HEK293T (cell line): ENCODE measurements around the gene VWA3B.

Experiments
- CTCF ChIA-PET: fragments of 350-600 bp; formaldehyde crosslinking; extraction: SDS; loops from one replicate; lab custom pipeline; 2021; ENCODE audit warnings: antibody characterized with exemption, inconsistent platforms; lab: Yijun Ruan, JAX
- POLR2A ChIA-PET: fragments of 350-600 bp; formaldehyde crosslinking; extraction: SDS; loops from one replicate; lab custom pipeline; 2020; ENCODE audit warnings: antibody characterized with exemption, inconsistent platforms; lab: Yijun Ruan, JAX
- DNase-seq: peaks from one replicate; pipeline ENCODE4 v3.0.0; 2012; ENCODE audit warnings: mixed read lengths; ENCODE audit errors: extremely low spot score
- ARNT ChIP-seq: fragments of 450-650 bp; IDR thresholded peaks from 2 replicates; pipeline ENCODE4 v1.6.1; 2017; ENCODE audit warnings: mild to moderate bottlenecking
- BHLHE40 ChIP-seq: fragments of 450-650 bp; IDR thresholded peaks from 2 replicates; pipeline ENCODE4 v1.6.1; 2016; ENCODE audit warnings: mild to moderate bottlenecking, moderate library complexity, borderline replicate concordance
- CTBP1 ChIP-seq: fragments of 450-650 bp; IDR thresholded peaks from 2 replicates; pipeline ENCODE4 v1.6.1; 2016; ENCODE audit warnings: borderline replicate concordance
- ELF4 ChIP-seq: fragments of 450-650 bp; IDR thresholded peaks from 2 replicates; pipeline ENCODE4 v1.6.1; 2017; ENCODE audit warnings: antibody characterized with exemption
- FOXA1 ChIP-seq: fragments of 450-650 bp; IDR thresholded peaks from 2 replicates; pipeline ENCODE4 v1.6.1; 2016; ENCODE audit warnings: mild to moderate bottlenecking
- FOXK2 ChIP-seq: fragments of 450-650 bp; IDR thresholded peaks from 2 replicates; pipeline ENCODE4 v1.6.1; 2016; ENCODE audit warnings: mild to moderate bottlenecking
- FOXM1 ChIP-seq: fragments of 450-650 bp; IDR thresholded peaks from 2 replicates; pipeline ENCODE4 v1.6.1; 2017; ENCODE audit warnings: mild to moderate bottlenecking, borderline replicate concordance
- HDGF ChIP-seq: fragments of 450-650 bp; IDR thresholded peaks from 2 replicates; pipeline ENCODE4 v1.6.1; 2017; ENCODE audit warnings: antibody characterized with exemption, borderline replicate concordance
- L3MBTL2 ChIP-seq: fragments of 450-650 bp; conservative IDR thresholded peaks from 2 replicates; pipeline ENCODE4 v1.6.1; 2016; ENCODE audit warnings: mild to moderate bottlenecking
- LEF1 ChIP-seq: fragments of 450-650 bp; IDR thresholded peaks from 2 replicates; pipeline ENCODE4 v1.6.1; 2017; ENCODE audit warnings: mild to moderate bottlenecking, borderline replicate concordance
- NFRKB ChIP-seq: fragments of 450-650 bp; IDR thresholded peaks from 2 replicates; pipeline ENCODE4 v1.6.1; 2016; ENCODE audit warnings: mild to moderate bottlenecking, moderate library complexity
- PKNOX1 ChIP-seq: fragments of 450-650 bp; IDR thresholded peaks from 2 replicates; pipeline ENCODE4 v1.6.1; 2016
- SP1 ChIP-seq: fragments of 450-650 bp; IDR thresholded peaks from 2 replicates; pipeline ENCODE4 v1.6.1; 2017
- SUZ12 ChIP-seq: fragments of 450-650 bp; IDR thresholded peaks from 2 replicates; pipeline ENCODE4 v1.6.1; 2016; ENCODE audit warnings: mild to moderate bottlenecking
- TARDBP ChIP-seq: fragments of 450-650 bp; IDR thresholded peaks from 2 replicates; pipeline ENCODE4 v1.6.1; 2016
- ZNF384 ChIP-seq: fragments of 450-650 bp; IDR thresholded peaks from 2 replicates; pipeline ENCODE4 v1.6.1; 2016

The VWA3B gene

GRCh38 chr2:98293030-98293429, 206.1 kb downstream of the VWA3B start:
- no peak for DNase-seq
- no peak for TF ChIP-seq LEF1
- no peak for TF ChIP-seq NFRKB
- TF ChIP-seq CTBP1, result no peak
- no peak for TF ChIP-seq FOXA1
- no peak for TF ChIP-seq FOXM1
- TF ChIP-seq PKNOX1, result no peak
- no peak for TF ChIP-seq ARNT
- TF ChIP-seq ZNF384, result no peak
- no peak for TF ChIP-seq SUZ12
- TF ChIP-seq HDGF, result no peak
- TF ChIP-seq FOXK2, result no peak
- no peak for TF ChIP-seq BHLHE40
- TF ChIP-seq L3MBTL2, result no peak
- no peak for TF ChIP-seq TARDBP
- TF ChIP-seq ELF4, result no peak
- ChIA-PET CTCF (interaction anchor here (0.6 kb wide), 1 partner anchor 401 kb away, joined by 3 read pairs; no protein-coding TSS in a partner anchor), POLR2A (no interaction called here)

GRCh38 chr2:98293931-98294687, 207.1 kb downstream of the VWA3B start:
- DNase-seq, result no peak
- no peak for TF ChIP-seq FOXM1
- TF ChIP-seq LEF1, result no peak
- TF ChIP-seq SP1, result no peak
- TF ChIP-seq CTBP1, result no peak
- no peak for TF ChIP-seq FOXA1
- no peak for TF ChIP-seq PKNOX1
- TF ChIP-seq BHLHE40, result no peak
- ChIA-PET POLR2A (no interaction called here), CTCF (no interaction called here)

GRCh38 chr2:98294711-98295110, 207.7 kb downstream of the VWA3B start:
- TF ChIP-seq SP1 (no peak), CTBP1 (no peak), NFRKB (no peak), L3MBTL2 (no peak), TARDBP (no peak), BHLHE40 (no peak)
- no peak for DNase-seq
- CTCF ChIA-PET, result interaction anchor here (0.7 kb wide), 1 partner anchor 1968 kb away, joined by 3 read pairs; no protein-coding TSS in a partner anchor
- POLR2A ChIA-PET, result no interaction called here

- ChIA-PET POLR2A (no interaction called here), CTCF (interaction anchor here (0.7 kb wide), 1 partner anchor 1967 kb away, joined by 3 read pairs; no protein-coding TSS in a partner anchor)
- DNase-seq, result no peak
- TF ChIP-seq ARNT, result no peak
- TF ChIP-seq CTBP1, result no peak
- TF ChIP-seq TARDBP, result no peak
- TF ChIP-seq NFRKB, result no peak
- no peak for TF ChIP-seq FOXK2
- no peak for TF ChIP-seq FOXA1
- TF ChIP-seq SUZ12, result no peak
- TF ChIP-seq BHLHE40, result no peak
- TF ChIP-seq ELF4, result no peak
- no peak for TF ChIP-seq SP1
- no peak for TF ChIP-seq L3MBTL2
- TF ChIP-seq FOXM1, result no peak
- TF ChIP-seq ZNF384, result no peak
- no peak for TF ChIP-seq LEF1
- TF ChIP-seq HDGF, result no peak
- no peak for TF ChIP-seq PKNOX1
These were observed 208.3 kb downstream of the VWA3B start for GRCh38 chr2:98295275-98295674.

- ChIA-PET POLR2A (no interaction called here), CTCF (no interaction called here)
- TF ChIP-seq ZNF384 (no peak), BHLHE40 (no peak), FOXK2 (no peak), L3MBTL2 (no peak), SP1 (no peak), NFRKB (no peak), LEF1 (no peak), ELF4 (no peak), HDGF (no peak)
- DNase-seq, result no peak
These were observed 208.9 kb downstream of the VWA3B start for GRCh38 chr2:98295721-98296414.

- ChIA-PET POLR2A (no interaction called here), CTCF (no interaction called here)
- no peak for TF ChIP-seq ZNF384
- no peak for TF ChIP-seq NFRKB
- TF ChIP-seq BHLHE40, result no peak
- no peak for TF ChIP-seq SUZ12
- TF ChIP-seq PKNOX1, result no peak
- TF ChIP-seq HDGF, result no peak
- TF ChIP-seq LEF1, result no peak
- DNase-seq, result no peak
These were observed 209.5 kb downstream of the VWA3B start for GRCh38 chr2:98296440-98296839.
